HG03469 (cell line): ENCODE data around the gene RPL13A.

Source experiments
- ATAC-seq: cut with Tn5 transposase; IDR thresholded peaks from one replicate; pipeline ENCODE4 v1.9.1; 2021; ENCODE audit warnings: mild to moderate bottlenecking, moderate library complexity, moderate number of reproducible peaks; ENCODE audit not compliant: unreplicated experiment

The RPL13A gene

DNA sequence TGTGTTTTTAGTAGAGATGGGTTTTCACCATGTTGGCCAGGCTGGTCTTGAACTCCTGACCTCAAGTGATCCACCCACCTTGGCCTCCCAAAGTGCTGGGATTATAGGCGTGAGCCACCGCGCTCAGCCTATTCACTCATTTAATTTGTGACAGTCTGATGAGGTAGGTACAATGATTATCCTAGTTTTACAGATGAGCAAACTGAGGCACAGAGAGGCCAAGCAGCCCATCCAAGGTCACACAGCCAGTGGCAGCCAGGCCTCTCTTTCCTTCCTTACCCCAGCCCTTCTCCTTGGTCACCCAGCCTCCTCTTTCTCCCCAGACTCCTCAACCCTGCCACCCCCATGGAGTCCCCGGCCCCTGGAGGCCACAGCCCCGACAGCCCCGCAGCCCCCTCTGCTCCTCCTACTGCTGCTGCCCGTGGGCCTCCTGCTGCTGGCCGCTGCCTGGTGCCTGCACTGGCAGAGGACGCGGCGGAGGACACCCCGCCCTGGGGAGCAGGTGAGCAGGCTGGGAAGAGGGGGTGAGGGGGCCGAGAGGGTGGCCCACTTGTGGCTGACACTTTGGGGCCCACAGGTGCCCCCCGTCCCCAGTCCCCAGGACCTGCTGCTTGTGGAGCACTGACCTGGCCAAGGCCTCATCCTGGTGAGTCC is 7.3 kb upstream of the RPL13A start:
- no peak for ATAC-seq

DNA sequence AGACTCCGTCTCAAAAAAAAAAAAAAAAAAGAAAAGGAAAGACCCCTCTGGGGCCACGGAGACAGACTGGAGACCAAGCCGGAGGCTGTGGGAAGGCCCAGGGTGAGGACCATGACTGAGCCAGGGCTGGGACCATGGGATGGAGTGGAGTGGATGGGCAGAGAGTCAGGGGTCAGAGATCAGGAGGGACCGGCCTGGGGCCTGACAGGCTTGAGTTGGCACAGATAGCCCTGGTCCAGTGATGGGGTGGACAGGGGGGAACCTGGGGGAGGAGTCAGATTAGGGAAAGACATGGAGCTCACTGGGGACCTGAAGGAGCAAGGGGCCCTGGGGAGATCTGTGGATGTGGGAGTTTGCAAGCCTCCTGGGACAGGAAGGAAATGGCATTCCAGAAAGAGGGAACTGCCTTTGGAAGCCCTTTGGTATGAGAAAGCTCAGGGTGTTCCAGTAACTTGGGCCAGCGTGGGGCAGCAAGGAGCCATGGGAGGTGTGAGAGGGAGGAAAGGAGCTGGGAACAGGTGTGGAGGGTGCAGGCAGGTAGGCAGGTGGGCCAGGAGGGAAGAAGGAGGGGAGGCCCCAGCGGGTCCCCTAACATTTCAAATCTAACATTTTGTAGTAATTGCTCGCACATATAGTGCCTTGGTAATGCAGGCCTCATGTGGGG is 6.3 kb upstream of the RPL13A start:
- no peak for ATAC-seq

DNA sequence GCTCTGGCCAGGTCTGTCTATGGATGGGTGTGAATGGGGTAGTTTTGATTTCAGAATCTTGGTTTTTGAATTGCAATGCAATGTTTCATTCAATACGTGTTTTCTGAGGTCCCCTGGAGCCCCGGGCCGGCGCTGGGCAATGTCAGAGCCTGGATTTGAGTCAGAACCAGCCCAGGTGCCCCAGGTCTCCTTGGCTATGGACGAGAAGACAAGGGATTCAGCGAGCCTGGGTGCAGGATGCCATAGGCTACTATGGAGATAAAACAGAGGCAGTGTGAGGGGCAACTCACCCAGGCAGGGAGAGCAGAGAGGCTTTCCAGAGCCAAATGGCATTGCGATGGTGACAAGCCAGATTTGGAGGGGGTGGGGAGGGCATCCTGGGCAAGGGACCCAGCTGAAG is 1.2 kb upstream of the RPL13A start:
- no peak for ATAC-seq

DNA sequence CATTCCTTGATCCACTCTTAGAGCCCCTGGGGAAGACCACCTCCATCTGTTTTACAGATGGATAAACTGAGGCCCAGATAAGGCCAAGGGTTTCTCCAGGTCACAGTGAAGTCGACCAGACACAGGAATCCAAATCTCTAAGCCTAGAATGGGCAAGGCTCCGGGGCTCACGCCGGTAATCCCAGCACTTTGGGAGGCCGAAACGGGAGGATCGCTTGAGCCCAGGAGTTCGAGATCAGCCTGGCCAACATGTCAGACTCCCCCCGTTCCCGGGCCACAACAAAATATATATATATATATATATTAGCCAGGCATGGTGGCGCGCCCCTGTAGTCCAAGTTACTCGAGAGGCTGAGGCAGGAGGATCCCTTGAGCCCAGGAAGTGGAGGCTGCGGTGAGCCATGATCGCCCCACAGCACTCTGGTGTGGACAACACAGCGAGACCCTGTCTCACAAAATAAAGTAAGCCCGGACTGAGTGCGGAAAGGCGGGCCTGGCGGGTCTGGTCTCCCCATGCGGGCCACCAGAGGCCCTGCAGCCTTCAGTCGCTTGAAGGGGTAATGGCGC is 615 bp upstream of the RPL13A start:
- no peak for ATAC-seq

DNA sequence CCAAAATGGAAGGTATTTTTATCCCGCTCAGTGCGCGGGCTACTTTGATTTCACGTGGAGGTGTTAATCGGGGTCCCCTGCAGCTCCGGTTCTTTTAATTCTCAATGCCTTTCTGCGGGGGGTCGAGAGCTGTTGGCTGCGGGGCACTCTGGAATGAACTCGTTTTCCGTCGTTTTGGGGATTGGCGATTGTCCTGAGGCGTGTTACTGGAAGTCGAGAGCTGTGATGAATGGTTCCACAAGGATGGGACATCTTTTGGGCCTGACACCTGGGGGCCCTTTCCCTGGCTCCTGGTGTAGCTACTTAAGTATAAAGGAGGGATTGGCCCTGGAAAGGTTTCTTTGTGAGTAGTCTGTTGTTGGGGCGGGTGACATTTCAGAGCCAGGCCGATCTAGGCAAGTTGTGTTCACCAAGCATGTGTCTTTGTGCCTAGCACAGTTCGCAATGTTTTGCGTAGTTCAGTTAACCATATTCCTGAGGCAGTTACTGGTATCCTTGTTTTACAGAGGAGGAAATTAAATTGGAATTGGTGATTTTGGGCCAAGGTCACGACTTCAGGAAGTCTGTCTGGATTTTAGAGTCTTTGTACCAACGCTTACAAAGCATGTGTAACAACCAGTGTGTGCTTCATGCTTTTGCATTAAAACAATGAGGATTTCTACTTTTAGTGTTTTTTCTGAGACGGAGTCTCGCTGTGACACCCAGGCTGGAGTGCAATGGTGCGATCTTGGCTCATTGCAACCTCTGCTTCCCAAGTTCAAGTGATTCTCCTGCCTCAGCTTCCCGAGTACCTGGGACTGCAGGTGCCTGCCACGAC is 846 bp downstream of the RPL13A start:
- no peak for ATAC-seq

DNA sequence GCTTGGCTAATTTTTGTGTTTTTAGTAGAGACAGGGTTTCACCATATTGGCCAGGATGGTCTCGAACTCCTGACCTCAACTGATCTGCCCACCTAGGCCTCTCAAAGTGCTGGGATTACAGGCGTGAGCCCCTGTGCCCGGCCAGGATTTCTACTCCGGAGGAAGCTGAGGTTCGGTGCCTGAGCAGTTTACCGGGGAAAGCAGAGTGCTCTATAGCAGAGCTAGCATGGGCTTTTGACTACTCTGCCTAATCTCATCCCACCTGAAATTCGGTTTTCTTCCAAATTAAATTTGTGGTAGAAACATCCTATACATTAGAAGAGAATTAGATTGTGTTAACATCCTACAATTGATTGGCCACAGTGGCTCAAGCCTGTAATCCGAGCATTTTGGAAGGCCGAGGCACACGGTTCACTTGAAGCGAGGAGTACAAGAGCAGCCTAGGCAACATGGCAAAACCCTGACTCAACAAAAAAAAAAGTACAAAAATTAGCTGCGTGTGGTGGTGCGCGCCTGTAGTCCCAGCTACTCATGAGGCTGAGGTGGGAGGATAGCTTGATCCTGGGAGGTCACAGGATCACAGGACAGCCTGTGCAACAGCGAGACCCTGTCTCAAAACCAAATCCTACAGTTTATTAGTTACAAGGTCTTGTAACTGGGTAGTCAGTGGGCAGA is 1.6 kb downstream of the RPL13A start:
- ATAC-seq, result no peak

DNA sequence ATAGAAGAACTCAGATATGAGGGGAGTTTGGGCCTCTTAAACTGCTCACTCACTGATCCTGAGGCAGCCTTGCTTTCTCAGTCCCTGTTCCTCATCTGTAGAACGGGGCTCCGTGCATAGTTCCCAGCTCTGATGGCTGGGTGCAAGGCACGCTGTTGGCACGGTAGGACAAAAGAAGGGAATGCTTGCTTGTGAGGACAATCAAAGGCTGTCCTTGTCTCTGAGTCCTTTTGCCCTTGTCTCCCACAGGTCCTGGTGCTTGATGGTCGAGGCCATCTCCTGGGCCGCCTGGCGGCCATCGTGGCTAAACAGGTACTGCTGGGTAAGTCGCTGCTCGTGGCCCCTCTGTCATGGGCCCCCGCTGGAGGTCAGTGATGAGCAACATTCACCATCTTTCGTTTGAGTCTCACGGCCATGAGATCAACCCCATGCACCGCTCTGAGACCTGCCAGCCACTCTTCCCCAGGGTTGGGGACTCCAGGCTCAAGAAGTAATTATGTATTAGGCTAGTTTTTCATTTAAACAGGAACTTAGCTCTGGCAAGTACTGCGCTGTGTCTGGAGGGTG is 2.3 kb downstream of the RPL13A start:
- no peak for ATAC-seq

DNA sequence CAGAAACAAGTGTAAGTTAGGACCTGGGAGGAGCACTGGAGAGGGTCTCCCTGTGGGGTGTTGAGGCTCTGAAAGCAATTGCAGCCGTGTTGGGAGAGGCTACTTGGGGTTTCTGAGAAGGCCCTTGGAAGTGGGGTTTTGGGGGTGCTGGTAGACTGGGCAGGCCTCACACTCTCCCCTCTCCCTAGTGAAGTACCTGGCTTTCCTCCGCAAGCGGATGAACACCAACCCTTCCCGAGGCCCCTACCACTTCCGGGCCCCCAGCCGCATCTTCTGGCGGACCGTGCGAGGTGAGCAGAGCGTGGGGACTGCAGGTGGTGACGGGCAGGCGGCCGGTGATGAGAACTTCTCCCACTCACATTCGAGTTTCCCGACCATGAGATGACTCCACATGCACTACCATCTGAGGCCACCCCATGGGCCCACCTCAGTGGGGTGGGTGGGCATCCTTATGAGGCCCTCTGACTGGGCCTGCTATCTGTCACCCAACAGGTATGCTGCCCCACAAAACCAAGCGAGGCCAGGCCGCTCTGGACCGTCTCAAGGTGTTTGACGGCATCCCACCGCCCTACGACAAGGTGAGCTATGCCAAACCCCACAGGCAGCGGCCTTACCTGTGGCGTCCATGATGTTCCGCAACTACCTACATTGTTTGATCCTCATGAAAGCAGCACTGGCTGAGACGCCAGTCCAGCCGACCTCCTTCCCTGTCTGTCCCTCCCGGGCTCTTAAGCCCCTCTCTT is 3.0 kb downstream of the RPL13A start:
- ATAC-seq, result no peak

DNA sequence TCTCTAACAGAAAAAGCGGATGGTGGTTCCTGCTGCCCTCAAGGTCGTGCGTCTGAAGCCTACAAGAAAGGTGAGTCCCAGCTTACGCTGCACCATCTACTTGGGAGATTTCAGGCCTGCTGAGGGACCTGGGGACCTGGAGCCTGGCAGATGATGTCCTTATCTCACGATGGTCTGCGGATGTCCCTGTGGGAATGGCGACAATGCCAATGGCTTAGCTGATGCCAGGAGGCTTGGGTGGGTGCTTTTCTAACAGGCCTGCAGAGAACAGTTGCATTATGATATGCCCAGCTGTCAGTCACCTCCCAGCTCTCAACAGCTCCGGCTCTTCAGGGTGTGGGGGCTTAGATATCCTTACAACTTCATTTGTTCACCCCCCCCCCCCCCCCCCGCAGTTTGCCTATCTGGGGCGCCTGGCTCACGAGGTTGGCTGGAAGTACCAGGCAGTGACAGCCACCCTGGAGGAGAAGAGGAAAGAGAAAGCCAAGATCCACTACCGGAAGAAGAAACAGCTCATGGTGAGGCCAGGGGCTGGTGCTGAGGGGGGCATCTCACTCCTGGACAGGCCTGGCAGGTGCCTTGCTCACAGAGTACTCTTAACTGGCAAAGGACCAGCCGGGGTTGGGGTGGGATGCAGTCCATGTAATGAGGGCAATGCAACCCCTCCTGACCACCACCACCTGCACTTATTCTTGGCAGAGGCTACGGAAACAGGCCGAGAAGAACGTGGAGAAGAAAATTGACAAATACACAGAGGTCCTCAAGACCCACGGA is 3.8 kb downstream of the RPL13A start:
- no peak for ATAC-seq

DNA sequence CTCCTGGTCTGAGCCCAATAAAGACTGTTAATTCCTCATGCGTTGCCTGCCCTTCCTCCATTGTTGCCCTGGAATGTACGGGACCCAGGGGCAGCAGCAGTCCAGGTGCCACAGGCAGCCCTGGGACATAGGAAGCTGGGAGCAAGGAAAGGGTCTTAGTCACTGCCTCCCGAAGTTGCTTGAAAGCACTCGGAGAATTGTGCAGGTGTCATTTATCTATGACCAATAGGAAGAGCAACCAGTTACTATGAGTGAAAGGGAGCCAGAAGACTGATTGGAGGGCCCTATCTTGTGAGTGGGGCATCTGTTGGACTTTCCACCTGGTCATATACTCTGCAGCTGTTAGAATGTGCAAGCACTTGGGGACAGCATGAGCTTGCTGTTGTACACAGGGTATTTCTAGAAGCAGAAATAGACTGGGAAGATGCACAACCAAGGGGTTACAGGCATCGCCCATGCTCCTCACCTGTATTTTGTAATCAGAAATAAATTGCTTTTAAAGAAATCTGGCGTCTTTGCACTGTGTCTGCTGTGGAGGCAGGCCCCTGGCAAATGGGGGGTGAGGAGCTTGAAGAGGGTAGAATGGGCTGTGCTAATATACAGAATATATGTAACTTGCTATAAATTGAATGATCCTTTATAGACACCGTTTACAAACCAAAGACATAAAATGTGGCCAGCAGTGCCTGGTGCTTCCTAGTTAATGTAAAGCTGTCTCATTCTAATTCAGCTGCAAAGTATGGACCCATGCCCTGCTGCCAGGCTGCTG is 4.6 kb downstream of the RPL13A start:
- ATAC-seq, result no peak

DNA sequence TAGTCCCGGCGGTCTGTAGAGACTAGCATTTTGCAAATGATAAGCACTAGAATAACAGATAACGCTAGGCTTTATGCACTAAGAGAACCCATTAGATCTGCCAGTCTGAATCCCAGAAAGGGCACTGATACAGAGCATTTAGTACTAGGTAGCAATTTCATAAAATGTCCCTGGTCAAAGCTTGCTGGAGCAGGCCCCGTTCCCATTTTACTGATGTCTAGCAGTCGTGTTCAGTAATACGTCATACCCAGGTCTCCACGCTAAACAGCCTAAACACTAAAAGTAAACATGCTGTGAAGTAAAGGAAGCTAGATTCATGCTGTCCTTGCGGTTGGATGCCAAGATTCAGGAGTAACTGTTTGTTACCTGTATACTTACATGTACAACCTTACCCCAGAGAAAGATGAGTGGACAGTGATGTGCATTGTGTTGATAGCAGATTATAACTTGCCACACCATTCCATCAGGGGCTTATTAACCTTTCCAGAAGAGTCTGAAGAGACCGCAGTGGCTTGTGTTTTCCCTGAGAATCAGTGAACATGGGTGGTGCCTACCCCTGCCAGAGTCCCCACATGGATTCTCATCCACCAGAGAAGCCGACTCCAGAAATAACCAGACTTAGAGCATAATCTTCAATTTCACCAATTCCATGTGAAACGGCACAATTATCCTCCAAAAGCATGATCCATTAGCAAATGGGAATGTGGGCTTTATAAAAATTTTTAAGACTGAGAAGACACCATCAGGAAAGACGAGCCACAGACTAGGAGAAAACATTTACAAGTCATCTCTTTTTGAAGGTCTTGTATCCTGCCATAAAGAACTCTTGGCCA is 5.4 kb downstream of the RPL13A start:
- ATAC-seq, result no peak

DNA sequence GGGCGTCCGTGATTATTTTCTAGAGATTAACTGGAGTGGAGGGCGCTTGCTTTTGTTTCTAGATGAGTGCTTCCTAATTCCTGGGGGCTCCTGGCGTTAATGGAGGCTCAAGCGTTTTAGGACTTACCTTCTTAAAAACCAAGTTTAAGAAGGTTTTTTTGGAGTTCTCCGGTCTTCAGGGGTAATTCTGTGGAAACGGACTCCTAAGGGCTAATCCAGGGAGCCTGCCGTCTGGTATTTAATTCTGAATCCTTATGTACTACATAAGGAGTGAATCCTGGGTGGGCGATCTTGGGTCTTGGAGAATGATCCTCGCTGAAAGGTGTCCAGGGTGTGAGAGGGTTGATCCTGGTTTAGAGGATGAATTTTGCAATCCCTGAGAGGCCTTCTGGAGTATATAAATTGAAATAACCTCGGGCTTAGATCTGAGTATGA is 9.2 kb downstream of the RPL13A start:
- no peak for ATAC-seq

DNA sequence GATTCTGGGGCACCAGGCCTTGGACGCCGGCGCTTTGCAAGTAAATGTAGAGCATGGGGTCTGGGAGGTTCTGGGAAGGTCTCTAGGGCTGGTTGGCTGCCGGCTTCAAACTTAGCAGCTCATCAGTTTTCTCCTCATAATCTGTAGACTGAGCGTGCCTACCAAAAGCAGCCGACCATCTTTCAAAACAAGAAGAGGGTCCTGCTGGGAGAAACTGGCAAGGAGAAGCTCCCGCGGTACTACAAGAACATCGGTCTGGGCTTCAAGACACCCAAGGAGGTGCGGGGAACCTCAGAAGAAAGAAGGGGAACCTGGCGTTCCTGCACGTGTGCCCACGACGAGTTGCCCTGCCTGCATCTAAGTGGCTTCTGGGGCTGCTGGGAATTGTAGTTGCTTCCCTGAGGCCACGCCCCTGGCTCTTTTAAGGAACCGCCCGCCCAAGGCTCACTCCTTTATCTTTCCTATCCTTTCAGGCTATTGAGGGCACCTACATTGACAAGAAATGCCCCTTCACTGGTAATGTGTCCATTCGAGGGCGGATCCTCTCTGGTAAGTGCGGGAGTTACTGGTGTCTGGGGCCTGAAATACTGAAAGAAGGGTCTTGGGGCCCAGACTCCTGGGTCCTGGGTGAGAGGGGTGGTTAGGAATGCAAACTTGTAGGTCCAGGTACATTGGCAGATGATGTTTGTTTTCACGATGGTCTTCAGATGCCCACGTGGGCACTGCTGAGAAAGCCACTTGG is 9.8 kb downstream of the RPL13A start:
- no peak for ATAC-seq

DNA sequence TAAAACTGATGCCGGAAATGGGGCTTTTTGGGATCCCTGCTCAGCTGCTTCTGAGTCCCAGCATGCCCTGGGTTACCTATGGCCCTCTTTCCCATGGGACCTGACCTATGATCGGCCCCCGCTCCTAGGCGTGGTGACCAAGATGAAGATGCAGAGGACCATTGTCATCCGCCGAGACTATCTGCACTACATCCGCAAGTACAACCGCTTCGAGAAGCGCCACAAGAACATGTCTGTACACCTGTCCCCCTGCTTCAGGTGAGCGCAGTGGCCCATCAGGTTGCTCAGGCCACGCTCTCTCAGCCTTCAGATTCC is 10.3 kb downstream of the RPL13A start:
- ATAC-seq, result no peak

DNA sequence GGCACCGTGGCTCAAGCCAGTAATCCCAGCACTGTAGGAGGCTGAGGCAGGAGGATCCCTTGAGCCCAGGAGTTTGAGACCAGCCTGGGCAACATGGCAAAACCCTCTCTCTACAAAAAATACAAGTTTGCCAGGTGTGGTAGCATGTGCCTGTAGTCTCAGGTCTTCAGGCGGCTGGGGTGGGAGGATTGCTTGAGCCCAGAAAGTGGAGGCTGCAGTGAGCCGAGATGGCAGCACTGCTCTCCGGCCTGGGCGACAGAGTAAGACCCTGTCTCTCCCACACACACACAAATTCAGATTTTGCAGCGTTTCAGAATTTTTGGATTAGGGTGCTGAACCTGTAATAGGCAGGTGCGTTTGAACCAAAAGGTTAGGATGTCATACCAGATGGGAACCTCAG is 11.1 kb downstream of the RPL13A start:
- no peak for ATAC-seq

DNA sequence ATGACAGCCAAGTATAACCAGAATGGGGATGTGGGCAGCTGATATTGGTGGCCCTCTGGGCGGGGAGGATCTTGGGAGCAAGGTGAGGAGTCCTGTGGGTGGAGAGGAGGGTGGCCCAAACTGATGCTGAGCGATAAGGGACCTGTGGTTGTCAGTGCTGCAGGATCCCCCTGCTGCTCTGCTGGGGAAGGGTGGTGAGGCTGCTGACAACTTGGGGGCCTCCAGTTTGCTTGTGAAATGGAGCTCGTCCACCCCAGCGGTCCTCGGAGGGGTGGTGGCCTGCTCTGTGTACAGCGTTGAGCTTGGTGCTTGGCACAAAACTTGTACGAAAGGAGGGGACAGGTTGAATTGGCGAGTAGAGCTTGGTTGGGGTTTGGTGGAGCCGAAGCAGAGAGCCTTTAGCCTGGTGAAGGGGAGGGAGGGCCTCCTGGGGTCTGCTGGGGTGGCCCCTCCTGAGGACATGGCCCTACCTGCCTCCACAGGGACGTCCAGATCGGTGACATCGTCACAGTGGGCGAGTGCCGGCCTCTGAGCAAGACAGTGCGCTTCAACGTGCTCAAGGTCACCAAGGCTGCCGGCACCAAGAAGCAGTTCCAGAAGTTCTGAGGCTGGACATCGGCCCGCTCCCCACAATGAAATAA is 11.7 kb downstream of the RPL13A start:
- ATAC-seq, result no peak
